ENCODE results near the gene ONECUT3. TPM values are rescaled to one million over a fixed set of nuclear protein-coding genes. Genes with fewer than 3 reads are reported as not detected.
A peak's percentile ranks its signal among the peaks of the same experiment; 100 is the strongest.

The ONECUT3 gene
- polyA plus RNA-seq, 1 donor (not counting 4 experiments of a cell fraction or from before 2014, with no cell fraction given) = 0.01 TPM

DNA sequence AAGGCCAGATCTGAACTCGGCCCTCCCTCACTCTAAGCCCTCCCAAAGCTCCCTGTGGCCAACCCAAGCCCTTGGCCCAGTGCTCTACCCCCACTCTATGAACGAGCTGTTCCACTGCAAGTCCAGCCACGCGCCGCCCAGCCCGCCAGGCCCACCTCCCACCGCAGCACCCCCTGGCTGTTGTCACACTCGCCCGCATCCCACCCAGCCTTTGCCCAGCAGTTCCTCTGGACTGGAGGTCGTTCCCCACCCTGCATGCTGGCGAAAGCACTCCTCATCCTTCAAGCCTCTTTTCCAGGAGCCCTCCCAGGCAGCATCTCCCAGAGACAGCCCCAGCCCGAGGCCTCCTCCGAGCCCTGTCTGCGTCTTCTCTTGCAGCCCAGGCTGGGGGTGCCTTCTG, 33.1 kb upstream of the ONECUT3 start:
- Histone ChIP-seq H4K20me1 (ENCODE audit: control insufficient read depth, extremely low read depth, insufficient read depth, low read length) (no peaks in the 10 kb centered on the region), H3K4me3 (ENCODE audit: control insufficient read depth in 2 of 3, extremely low read depth in 1 of 3, insufficient read depth in 2 of 3, low read depth in 1 of 3, low read length in 3 of 3) (no peak overlapping the region), H3K4me2 (ENCODE audit: control insufficient read depth, extremely low read depth, insufficient read depth, low read depth, low read length) (no peak overlapping the region), H3K79me2 (ENCODE audit: control insufficient read depth, insufficient read depth, low read length) (no peaks in the 10 kb centered on the region), H3K36me3 (ENCODE audit: control insufficient read depth in 2 of 2, extremely low read depth in 1 of 2, insufficient read depth in 2 of 2, low read length in 2 of 2) (no peaks in the 10 kb centered on the region), H3K27ac (ENCODE audit: control insufficient read depth, insufficient read depth, low read length) (no peak overlapping the region), H3K27me3 (ENCODE audit: control insufficient read depth, extremely low read depth, insufficient read depth, low read length) (peaks cover 30% of the 10 kb centered on the region), H3K9me1 (ENCODE audit: control insufficient read depth, extremely low read depth, insufficient read depth, low read length) (no peaks in the 10 kb centered on the region), H2AFZ (ENCODE audit: control insufficient read depth, low read length) (no peak overlapping the region), H3K9me3 (ENCODE audit: control insufficient read depth, low read depth, low read length) (no peaks in the 10 kb centered on the region), H3K4me1 (ENCODE audit: control insufficient read depth, extremely low read depth, insufficient read depth, low read length) (no peaks in the 10 kb centered on the region), H3K9ac (ENCODE audit: control insufficient read depth, extremely low read depth, insufficient read depth, low read length) (no peak overlapping the region)
- dilution Hi-C loops (cut with MboI; ENCODE audit: extremely low pct_ligation_motif_present, low sequenced_read_pairs) = no loop called here
- no peak for FAIRE-seq
- TF ChIP-seq, protein P1, sequence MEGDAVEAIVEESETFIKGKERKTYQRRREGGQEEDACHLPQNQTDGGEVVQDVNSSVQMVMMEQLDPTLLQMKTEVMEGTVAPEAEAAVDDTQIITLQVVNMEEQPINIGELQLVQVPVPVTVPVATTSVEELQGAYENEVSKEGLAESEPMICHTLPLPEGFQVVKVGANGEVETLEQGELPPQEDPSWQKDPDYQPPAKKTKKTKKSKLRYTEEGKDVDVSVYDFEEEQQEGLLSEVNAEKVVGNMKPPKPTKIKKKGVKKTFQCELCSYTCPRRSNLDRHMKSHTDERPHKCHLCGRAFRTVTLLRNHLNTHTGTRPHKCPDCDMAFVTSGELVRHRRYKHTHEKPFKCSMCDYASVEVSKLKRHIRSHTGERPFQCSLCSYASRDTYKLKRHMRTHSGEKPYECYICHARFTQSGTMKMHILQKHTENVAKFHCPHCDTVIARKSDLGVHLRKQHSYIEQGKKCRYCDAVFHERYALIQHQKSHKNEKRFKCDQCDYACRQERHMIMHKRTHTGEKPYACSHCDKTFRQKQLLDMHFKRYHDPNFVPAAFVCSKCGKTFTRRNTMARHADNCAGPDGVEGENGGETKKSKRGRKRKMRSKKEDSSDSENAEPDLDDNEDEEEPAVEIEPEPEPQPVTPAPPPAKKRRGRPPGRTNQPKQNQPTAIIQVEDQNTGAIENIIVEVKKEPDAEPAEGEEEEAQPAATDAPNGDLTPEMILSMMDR (optimal IDR thresholded peaks at IDR 0.05 in 1 of 3, IDR thresholded peaks at IDR 0.05 in 1 of 3, conservative IDR thresholded peaks at IDR 0.05 in 1 of 3; ENCODE audit: extremely low read depth in 1 of 3, insufficient read depth in 2 of 3, low read length in 3 of 3) = no peak
- TF ChIP-seq EZH2 (IDR thresholded peaks at IDR 0.05; ENCODE audit: low read length) = no peak
- DNase-seq (ENCODE audit: low read depth, low spot score) = no peak

DNA sequence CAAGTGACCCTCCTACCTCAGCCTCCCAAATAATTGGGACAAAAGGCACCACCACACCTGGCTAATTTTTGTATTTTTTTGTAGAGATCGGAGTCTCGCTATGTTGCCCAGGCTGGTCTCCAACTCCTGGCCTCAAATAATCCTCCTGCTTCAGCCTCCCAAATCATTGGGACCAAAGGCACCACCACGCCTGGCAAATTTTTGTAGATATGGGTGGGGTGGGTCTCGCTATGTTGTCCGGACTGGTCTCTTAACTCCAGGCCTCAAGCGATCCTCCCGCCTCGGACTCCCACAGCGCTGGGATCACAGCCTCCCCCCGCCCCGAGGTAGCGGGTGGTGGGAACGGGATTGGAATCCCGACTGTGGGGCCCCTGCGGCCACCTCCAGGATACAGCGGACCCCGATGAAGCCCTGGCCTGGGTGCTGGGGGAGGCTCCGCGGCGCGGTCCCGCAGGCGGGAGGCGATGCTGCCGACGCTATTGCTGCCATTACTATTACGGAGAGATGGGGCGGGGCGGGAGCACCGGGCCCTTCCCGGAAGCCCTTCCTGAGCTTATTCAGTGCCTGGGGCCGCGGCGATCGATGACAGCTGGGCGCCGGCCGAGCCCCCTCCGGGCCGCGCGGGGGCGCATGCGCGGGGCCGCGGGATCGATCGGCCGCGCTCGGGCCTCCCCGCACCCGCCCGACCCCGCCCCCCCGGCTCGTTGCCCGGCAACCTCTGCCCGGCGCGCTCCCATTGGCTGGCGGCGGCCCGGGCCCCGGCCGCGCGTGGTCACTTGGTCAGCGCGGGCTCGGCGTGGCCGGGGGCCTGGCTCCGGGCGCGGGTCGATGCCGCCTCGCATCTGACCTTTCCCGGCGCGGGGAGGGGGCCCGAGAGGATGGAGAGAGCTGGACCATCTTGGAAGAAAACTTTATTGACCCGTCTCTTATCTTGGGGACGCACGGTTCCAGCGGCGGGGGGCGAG, 27.9 kb upstream of the ONECUT3 start:
- Histone ChIP-seq H3K79me2 (ENCODE audit: control insufficient read depth, insufficient read depth, low read length) (no peaks in the 10 kb centered on the region), H3K9me1 (ENCODE audit: control insufficient read depth, extremely low read depth, insufficient read depth, low read length) (no peaks in the 10 kb centered on the region), H3K4me3 (ENCODE audit: control insufficient read depth in 2 of 3, extremely low read depth in 1 of 3, insufficient read depth in 2 of 3, low read depth in 1 of 3, low read length in 3 of 3) (peak overlapping the region; percentile 33 to 51 (median 40)), H3K4me2 (ENCODE audit: control insufficient read depth, extremely low read depth, insufficient read depth, low read depth, low read length) (peak overlapping the region; percentile 56), H3K27me3 (ENCODE audit: control insufficient read depth, extremely low read depth, insufficient read depth, low read length) (peaks cover 16% of the 10 kb centered on the region), H4K20me1 (ENCODE audit: control insufficient read depth, extremely low read depth, insufficient read depth, low read length) (no peaks in the 10 kb centered on the region), H3K4me1 (ENCODE audit: control insufficient read depth, extremely low read depth, insufficient read depth, low read length) (no peaks in the 10 kb centered on the region), H3K27ac (ENCODE audit: control insufficient read depth, insufficient read depth, low read length) (no peak overlapping the region), H3K36me3 (ENCODE audit: control insufficient read depth in 2 of 2, extremely low read depth in 1 of 2, insufficient read depth in 2 of 2, low read length in 2 of 2) (no peaks in the 10 kb centered on the region), H2AFZ (ENCODE audit: control insufficient read depth, low read length) (peak overlapping the region; percentile 70), H3K9ac (ENCODE audit: control insufficient read depth, extremely low read depth, insufficient read depth, low read length) (no peak overlapping the region), H3K9me3 (ENCODE audit: control insufficient read depth, low read depth, low read length) (no peaks in the 10 kb centered on the region)
- TF ChIP-seq EZH2 (IDR thresholded peaks at IDR 0.05; ENCODE audit: low read length) = no peak
- TF ChIP-seq, protein P1 (optimal IDR thresholded peaks at IDR 0.05 in 1 of 3, IDR thresholded peaks at IDR 0.05 in 1 of 3, conservative IDR thresholded peaks at IDR 0.05 in 1 of 3; ENCODE audit: extremely low read depth in 1 of 3, insufficient read depth in 2 of 3, low read length in 3 of 3) = peak in 1 of 3 experiments; percentile 7
- no peak for DNase-seq (ENCODE audit: low read depth, low spot score)
- dilution Hi-C loops (cut with MboI; ENCODE audit: extremely low pct_ligation_motif_present, low sequenced_read_pairs) = no loop called here
- FAIRE-seq = no peak

Measured in keratinocyte (primary cell).